ENCODE results near the gene CUEDC1.
"Not testable (repeated sequence)": the region's sequence is repeated elsewhere in the genome, so short reads cannot be mapped to it uniquely, and the experiment has no call there.

Gene CUEDC1

GRCh38 chr17:57859601-57860413, 95.4 kb downstream of the CUEDC1 start:
- no peak for DNase-seq (ENCODE audit: low read depth)

GRCh38 chr17:57858838-57859237, 96.4 kb downstream of the CUEDC1 start:
- peak; percentile 15 for DNase-seq (ENCODE audit: low read depth)

GRCh38 chr17:57856792-57857620, 98.2 kb downstream of the CUEDC1 start:
- DNase-seq (ENCODE audit: low read depth) = no peak

GRCh38 chr17:57855391-57856035, 99.7 kb downstream of the CUEDC1 start:
- no peak for DNase-seq (ENCODE audit: low read depth)

DNA sequence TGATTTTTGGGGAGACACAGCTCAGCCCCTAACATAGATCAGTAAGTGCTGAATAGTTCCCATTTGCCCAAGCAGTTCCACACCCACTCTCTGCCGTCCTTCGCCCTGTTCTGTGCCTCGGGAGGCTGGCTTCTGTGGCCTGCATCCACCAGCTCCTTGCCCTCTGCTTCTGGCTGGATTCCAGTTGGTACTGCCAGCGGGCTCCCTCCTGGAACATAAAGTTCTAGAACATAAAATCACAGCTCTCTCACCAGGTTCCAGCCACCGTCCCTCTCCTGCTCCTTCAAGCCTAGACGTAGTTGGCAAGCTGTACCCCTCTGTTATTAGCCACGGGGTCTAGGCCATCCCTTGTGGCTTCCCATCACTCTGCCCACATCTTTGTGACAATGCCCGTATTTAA, 101.5 kb downstream of the CUEDC1 start:
- no peak for DNase-seq (ENCODE audit: low read depth)

- no peak for DNase-seq (ENCODE audit: low read depth)
Measured at GRCh38 chr17:57852955-57853328, 102.3 kb downstream of the CUEDC1 start.

- no peak for DNase-seq (ENCODE audit: low read depth)
Measured at GRCh38 chr17:57852092-57852954, 102.9 kb downstream of the CUEDC1 start.

DNA sequence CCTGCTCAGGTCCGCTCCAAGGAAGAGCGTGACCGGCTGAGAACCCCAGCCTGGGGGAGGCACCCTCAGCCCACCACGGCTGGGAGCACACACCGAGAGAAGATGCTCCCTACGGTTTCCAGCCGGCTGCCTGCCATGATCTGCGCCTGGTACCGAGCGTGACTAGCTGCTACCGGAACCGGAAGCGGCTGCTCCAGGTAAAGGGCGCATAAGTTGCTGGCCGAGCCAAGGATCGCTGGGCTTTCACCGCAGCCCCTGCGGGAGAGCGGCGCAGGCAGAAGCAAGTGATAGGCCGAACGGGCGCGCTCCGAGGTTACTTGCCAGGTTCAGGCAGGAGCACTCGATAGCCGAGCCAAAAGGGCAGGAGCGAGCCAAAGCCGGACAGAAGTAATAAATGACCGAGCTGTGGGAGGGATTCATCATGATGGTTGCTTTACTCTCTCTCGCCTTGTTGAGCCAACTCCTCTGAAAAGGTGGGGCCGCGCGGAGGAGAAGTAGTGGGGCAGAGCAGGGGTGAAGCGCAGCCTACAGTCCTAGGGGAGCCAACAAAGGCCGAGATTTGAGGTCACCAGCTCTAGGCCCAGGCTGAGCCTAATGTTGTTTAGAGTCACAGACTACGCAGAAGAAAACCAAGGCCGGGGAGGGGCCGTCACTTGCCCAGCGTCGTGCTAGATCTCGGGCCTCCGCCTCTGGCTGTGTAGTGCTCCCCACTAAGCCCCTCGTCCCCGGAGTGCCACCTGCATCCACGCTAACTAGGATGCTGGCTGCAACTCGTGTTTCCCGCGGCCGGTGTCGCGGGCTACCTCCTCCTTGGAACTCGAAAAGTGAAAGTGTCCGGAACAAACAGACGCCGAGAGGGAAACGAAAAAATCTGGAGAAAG, 105.1 kb downstream of the CUEDC1 start, which contains the start of gene MRPS23:
MRPS23 (minus strand) TSS at position 171 of the 881 bp plus-strand sequence; CDS start at position 137, 34 bp downstream.
- DNase-seq (ENCODE audit: low read depth) = peak; percentile 100

GRCh38 chr17:57849163-57849873, 105.9 kb downstream of the CUEDC1 start:
- DNase-seq (ENCODE audit: low read depth) = no peak

GRCh38 chr17:57846056-57846945, 108.9 kb downstream of the CUEDC1 start:
- not testable (repeated sequence) for DNase-seq (ENCODE audit: low read depth)

- DNase-seq (ENCODE audit: low read depth) = no peak
Measured at GRCh38 chr17:57842280-57842679, 112.9 kb downstream of the CUEDC1 start.

DNA sequence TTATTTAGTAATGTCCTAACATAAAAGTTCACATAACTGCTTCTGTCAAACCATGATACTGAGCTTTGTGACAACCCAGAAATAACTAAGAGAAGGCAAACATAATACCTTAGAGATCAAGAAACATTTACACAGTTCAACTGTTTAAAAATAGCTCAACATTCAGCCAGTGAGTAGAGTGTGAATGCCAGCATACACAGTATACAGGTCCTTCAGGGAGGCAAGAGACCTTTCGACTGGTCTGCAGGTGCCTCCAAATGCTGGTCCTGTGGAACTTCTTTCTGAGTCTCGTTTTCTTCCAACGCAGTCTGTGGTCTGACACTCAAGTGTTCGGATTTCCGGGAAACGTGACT, 115.7 kb downstream of the CUEDC1 start:
- DNase-seq (ENCODE audit: low read depth) = no peak

DNA sequence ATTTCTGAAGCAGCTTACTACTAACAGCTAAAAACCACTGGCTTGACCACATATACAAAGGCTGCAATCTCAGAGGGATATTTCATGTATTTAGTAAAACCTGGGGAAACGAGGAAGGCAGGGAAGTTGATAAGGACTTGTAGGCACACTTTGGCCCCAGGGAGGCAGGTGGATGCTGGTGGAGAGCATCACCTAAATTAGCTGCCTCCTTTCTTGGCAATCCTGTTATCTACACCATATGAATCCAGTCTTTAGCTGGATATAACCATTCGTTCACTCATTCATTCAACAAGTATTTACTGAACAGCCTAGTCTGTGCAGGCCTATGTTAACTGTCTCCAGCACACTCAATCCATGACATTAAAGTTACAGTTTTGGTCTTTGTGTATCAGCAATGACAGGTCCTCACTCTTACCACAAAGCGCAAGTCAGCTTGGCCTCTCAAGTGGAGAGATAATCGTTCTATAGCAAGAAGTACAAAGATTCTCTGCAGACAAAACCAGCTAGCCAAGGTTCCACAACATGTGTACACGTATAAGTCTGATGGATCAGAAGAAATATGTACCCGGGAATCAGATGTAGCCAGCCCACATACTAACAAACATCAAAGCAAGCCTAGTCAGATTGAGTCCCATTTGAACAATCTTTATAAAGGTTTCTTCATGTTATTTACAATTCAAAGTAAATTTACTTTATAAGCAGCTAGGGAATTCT, 116.2 kb downstream of the CUEDC1 start:
- no peak for DNase-seq (ENCODE audit: low read depth)

DNA sequence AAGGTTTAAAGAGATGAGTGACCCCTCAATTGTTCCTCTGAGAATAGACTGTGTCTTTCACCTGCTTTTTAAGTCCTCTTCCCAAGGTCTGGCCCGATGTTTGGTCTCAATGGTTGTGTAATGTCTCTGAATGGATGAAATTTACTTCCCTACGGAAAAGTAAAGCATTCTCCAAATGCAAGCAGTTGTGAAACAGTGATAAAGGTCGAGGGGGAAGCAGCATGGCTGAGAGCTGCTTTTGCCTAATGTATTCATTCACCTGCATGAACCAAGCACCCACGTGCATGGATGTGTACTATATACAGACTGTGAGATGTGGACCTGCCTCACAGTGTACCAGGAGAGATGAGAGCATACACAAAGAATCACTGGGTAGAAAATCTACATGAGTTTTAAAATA, 116.8 kb downstream of the CUEDC1 start:
- DNase-seq (ENCODE audit: low read depth) = no peak

DNA sequence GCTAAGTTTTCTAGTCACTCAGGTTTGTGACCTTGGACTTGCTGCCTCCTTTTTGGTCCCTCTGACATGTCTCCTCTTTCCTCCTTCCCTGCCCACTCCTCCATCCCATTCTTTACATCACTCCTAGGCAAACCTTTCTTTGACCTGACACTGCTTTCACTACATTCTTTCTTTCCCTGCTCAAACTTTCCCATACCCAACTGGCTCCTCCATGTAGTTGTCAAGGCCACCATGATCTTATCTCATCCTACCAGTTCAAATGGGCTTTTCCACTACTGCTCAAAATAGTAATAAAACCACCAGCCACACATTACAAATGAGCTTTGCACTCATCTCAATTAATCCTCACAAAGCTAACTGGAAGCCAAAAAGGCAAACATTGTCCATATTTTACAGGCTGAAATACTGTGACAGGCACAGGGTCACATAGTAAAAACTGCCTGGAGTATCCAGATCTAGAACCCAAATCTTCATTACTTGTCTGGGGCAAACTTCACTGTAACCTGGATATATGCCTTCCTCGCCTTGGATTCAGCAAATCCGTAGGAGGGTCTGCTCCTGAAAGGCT, 119.8 kb downstream of the CUEDC1 start:
- DNase-seq (ENCODE audit: low read depth) = no peak

DNA sequence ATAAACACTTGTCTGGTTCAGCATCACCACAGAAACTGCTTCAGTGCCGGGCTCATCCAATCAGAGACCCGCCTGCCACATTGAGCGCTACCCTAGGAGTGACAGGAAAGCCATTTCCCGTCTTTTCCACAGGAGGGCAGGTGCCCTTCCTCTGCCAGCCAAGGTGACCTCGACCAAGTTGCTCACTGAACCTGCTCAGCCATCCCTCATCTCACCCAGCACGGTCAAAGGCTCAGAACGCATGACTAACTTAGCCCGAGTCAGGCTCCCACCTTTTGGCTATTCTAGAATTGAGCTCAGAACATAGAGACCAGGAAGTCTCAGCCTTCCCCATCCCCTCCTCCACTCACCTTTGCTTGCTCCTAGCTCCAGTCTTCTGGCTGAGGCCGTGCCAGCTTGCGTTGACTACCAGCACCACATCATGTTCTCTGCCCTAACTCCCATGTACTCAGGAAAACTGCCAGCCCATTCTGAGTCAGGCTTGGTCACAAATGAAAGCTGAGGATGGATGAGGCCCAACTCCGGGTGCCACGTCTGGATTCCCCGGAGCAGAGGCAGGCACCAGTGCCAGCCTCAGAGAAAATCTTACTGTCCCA, 121.0 kb downstream of the CUEDC1 start:
- DNase-seq (ENCODE audit: low read depth) = peak; percentile 52

- peak; percentile 86 for DNase-seq (ENCODE audit: low read depth)
Measured at GRCh38 chr17:57833179-57833939, 121.9 kb downstream of the CUEDC1 start.
